GM12864 (cell line): ENCODE results near the gene TMEM97.

Experiments used
- DNase-seq: peaks from one replicate; pipeline ENCODE4 v3.0.0-alpha.2; 2011; ENCODE audit warnings: low read depth
- H3K4me3 ChIP-seq: 2 replicates; pipeline ENCODE4 v1.5.1; 2011; ENCODE audit warnings: mild to moderate bottlenecking, low read depth, low read length, control low read depth
- CTCF ChIP-seq: IDR thresholded peaks from 2 replicates; pipeline ENCODE4 v1.5.1; 2011; ENCODE audit warnings: low read depth, mild to moderate bottlenecking, moderate library complexity, low read length, control low read depth, inconsistent platforms; ENCODE audit errors: missing control alignments

TMEM97 gene

DNA sequence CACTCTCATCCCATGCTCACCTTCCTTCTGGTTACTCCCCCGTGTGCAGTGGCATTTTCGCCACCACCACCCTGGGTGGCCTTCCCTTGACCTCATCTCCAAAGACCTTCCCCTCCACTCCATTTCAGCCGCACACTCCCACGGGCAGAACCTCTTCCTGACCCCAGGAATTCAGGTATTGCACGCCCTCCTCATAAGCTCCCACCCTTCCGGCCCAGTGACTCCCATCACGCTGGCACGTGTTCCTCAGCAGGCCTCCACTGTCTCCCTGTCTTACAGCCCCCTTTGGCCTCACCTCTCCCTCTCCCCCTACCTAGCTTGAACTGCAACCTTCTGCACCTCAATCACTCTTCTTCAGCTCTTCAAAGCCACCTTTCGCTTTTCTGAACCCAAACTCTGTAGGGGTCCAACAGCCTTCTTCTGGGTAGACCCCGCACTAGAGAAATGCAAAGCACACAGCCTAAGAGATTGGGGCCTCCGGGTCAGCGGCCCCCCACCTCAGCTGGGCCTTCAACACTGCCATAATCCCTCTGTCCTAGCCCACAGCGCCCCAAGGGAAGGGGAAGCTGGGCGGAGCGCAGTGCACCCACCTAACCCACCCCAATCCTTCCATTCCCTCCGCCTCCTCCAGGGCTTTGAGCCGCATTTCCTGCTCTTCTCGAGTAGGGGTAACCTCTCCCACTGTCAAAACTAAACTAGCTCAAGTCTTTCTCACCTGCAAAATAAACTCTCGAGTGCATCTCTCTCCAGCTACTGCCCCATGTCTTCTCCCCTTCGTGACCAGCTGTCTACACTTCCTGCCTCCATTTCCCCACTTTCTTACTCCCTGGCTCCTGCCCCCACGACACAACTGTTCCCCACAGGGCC lies 1.7 kb upstream of the TMEM97 start:
- no peak for DNase-seq
- H3K4me3 ChIP-seq = peak overlapping the region; percentile 74
- TF ChIP-seq CTCF = no peak

DNA sequence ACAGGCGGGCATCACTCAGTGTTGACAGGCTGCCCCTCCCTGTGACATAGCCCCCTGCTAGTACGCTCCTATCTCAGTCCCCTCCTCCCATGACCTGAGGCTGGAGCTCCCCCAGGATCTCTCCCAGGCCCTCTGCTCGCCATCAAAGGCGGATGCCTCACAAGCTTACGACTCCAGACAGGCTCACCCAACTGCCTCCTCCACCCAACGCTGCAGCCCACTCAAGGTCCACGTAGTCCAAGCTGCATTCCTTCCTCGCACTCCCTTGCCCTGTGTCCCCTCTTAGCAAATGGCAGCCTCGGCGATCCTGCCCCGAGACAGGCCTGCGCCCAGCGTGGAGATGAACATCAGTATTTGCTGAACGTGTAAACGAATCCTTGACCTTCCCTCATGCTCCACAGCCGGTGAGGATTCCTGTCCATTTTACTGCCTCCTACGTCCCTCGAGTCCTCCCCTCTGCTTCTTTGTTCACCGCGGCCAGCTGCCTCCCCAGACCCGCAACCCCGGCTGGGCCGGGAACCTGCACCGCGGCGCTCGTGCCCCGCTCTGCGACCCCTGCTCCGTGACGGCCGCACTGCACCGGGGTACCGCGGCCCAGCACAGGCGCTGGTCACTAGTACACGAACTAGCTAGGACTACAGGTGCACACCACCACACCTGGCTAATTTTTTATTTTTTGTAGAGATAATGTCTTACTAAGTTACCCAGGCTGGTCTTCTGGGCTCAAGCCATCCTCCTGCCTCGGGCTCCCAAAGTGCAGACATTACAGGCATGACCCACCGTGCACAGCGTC lies 838 bp upstream of the TMEM97 start:
- peak overlapping the region; percentile 74 for H3K4me3 ChIP-seq
- no peak for TF ChIP-seq CTCF
- no peak for DNase-seq

DNA sequence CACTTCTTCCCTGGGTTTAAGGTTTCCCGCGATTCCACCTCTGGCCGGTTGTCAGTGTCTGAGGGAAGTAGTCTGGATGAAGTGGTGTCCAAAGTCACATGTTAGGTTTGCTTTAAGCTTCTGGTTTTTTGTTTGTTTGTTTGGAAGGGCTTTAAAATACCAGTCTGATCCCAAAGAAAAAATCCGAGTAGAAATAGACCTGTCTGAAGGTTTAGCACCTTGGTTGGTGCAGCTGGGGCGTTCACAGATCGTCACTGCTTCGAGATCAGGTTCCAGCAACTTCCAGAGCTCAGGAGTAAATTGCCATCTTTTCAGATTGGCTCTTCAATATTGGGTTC lies 567 bp downstream of the TMEM97 start:
- peak overlapping the region; percentile 74 for H3K4me3 ChIP-seq
- TF ChIP-seq CTCF = no peak
- no peak for DNase-seq

DNA sequence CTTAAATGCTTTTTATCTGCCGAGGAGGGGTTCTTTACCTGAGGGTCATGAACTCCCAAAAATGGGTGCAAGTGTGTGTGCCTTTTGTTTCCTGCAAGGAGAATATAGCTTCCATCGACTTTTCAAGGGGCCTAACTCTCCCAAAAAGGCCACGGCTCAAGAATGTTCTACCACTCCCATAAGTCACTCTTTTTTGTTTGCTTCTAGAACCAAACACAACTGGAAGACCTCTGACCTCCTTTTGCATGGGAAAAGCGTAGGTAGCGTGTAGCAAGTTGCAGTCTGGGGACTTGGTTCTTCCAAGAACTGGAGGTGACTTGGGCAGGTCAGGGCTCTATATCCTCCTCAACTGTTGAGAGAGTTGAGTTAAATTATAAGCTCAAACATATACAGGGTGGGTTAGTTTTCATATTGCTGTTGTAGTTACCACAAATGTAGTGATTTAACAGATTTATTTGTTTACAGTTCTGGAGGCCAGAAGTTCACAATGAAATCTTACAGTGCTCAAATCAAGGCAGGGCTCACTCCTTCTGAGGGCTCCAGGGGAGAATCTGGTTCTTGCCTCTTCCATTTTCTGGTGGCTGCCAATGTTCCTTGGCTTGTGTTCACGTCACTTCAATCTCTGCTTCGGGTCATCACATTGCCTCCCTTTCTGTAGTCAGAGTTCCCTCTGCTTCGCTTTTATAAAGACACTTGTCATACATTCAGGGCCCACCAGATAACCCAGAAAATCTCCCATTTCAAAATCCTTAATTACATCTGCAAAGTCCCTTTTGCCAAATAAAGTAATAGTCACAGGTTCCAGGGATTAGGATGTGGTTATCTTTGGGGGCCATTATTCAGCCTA lies 1.4 kb downstream of the TMEM97 start:
- H3K4me3 ChIP-seq = peak overlapping the region; percentile 74
- no peak for TF ChIP-seq CTCF
- no peak for DNase-seq

- no peak for DNase-seq
- H3K4me3 ChIP-seq = no peak overlapping the region
- TF ChIP-seq CTCF = no peak
Observed at GRCh38 chr17:28324267-28324745, 5.3 kb downstream of the TMEM97 start.

DNA sequence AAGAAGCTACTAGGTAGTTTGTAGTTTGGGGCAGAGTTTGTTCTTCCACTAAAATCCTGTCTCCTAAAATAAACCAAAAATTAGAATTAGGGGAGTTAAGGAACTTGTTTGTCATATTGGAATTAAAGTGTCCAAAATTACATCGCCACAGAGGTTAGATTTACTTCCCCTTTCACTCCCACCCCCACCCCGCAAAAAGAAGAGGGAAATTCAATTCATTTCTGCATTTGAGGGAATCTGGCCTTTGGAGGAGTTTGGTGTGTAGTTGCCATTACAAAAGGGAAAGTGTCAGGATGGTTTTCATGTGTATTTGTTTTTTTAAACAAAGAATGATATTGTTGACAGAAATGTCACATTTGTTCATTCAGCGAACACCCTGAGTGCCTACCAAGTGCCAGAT lies 5.8 kb downstream of the TMEM97 start:
- TF ChIP-seq CTCF = no peak
- no peak for DNase-seq
- H3K4me3 ChIP-seq = no peak overlapping the region
